ENCODE measurements around the gene SLC25A11.
"Not testable (repeated sequence)": the region's sequence is repeated elsewhere in the genome, so short reads cannot be mapped to it uniquely, and the experiment has no call there.

Gene SLC25A11

DNA sequence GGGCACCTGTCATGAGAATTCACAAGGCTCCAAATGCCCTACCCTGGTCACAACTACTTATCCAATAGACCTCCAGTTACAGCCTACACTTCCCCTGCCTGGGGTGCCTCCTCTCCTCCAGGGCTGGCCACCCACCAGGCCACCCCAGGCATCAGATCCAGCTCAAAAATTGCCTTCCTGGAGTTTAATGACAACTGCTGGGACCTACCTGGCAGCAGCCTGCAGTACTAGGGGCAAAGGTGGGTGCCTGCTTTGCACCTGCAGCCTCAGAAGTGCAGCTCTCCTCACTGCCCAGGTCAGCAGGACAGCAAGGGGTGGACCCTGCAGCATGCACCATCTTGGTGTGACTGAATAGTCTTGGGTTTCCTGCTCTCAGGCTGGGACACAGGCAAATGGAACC is 4.2 kb downstream of the SLC25A11 start:
- TF ChIP-seq, protein P1, sequence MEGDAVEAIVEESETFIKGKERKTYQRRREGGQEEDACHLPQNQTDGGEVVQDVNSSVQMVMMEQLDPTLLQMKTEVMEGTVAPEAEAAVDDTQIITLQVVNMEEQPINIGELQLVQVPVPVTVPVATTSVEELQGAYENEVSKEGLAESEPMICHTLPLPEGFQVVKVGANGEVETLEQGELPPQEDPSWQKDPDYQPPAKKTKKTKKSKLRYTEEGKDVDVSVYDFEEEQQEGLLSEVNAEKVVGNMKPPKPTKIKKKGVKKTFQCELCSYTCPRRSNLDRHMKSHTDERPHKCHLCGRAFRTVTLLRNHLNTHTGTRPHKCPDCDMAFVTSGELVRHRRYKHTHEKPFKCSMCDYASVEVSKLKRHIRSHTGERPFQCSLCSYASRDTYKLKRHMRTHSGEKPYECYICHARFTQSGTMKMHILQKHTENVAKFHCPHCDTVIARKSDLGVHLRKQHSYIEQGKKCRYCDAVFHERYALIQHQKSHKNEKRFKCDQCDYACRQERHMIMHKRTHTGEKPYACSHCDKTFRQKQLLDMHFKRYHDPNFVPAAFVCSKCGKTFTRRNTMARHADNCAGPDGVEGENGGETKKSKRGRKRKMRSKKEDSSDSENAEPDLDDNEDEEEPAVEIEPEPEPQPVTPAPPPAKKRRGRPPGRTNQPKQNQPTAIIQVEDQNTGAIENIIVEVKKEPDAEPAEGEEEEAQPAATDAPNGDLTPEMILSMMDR (conservative IDR thresholded peaks at IDR 0.05) = no peak
- no peak overlapping the region for H3K27ac ChIP-seq

DNA sequence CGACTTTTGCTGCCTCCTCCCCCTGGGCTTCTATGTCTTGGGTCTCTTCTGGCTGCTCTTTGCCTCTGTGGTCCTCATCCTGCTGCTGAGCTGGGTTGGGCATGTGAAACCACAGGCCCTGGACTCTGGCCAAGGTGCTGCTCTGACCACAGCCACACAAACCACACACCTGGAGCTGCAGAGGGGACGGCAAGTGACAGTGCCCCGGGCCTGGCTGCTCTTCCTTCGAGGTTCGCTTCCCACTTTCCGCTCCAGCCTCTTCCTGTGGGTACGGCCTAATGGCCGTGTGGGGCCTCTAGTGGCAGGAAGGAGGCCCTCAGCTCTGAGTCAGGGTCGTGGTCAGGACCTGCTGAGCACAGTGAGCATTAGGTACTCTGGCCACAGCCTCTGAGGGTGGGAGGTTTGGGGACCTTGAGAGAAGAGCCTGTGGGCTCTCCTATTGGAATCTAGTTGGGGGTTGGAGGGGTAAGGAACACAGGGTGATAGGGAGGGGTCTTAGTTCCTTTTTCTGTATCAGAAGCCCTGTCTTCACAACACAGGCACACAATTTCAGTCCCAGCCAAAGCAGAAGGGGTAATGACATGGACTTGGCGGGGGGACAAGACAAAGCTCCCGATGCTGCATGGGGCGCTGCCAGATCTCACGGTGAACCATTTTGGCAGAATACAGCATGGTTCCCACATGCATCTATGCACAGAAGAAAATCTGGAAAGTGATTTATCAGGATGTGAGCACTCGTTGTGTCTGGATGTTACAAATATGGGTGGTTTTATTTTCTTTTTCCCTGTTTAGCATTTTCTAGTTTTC is 5.5 kb downstream of the SLC25A11 start:
- H3K27ac ChIP-seq = no peak overlapping the region
- TF ChIP-seq, protein P1 (conservative IDR thresholded peaks at IDR 0.05) = peak; percentile 19; the same call in 1 of the 2 replicates

DNA sequence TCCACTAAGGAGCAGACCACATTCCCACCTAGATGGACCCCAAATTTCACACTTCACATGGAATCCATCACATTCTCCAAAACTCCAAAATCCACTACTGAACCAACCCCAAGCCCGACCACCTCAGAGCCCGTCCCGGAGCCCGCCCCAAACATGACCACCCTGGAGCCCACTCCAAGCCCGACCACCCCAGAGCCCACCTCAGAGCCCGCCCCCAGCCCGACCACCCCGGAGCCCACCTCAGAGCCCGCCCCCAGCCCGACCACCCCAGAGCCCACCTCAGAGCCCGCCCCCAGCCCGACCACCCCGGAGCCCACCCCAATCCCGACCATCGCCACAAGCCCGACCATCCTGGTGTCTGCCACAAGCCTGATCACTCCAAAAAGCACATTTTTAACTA is 6.2 kb downstream of the SLC25A11 start:
- TF ChIP-seq, protein P1 (conservative IDR thresholded peaks at IDR 0.05) = no peak

DNA sequence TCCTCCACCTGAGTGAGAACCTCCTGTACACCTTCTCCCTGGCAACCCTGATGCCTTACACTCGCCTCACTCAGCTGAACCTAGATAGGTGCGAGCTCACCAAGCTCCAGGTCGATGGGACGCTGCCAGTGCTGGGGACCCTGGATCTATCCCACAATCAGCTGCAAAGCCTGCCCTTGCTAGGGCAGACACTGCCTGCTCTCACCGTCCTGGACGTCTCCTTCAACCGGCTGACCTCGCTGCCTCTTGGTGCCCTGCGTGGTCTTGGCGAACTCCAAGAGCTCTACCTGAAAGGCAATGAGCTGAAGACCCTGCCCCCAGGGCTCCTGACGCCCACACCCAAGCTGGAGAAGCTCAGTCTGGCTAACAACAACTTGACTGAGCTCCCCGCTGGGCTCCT is 7.1 kb downstream of the SLC25A11 start:
- TF ChIP-seq, protein P1 (conservative IDR thresholded peaks at IDR 0.05) = no peak
- no peak overlapping the region for H3K27ac ChIP-seq

More for the DNA sequence above, 6.2 kb downstream of the SLC25A11 start:
- H3K27ac ChIP-seq = no peak overlapping the region

DNA sequence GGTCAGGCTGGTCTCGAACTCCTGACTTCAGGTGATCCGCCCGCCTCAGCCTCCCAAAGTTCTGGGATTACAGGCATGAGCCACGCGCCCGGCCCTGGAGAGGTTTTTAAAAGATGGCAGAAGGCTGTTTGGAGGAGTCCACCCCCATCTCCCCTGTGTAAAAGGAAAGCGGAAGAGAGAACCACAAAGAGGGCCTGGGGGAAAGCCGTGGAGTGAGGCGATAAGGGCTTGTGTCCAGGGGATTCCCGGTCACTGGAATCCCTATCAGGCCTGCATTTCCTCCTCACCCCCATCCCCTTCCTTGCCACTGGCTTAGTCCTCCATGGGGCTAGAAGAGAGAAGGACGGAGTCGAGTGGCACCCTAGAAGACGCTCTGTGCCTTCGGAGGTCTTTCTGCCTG is 7.9 kb downstream of the SLC25A11 start, which contains the start of gene GP1BA:
Gene GP1BA (plus strand): TSS at position 315 of the 400 bp plus-strand sequence. CDS start 328 bp downstream, outside the sequence.
- H3K27ac ChIP-seq = no peak within 1 kb of the TSS
- TF ChIP-seq, protein P1 (conservative IDR thresholded peaks at IDR 0.05) = no peak

DNA sequence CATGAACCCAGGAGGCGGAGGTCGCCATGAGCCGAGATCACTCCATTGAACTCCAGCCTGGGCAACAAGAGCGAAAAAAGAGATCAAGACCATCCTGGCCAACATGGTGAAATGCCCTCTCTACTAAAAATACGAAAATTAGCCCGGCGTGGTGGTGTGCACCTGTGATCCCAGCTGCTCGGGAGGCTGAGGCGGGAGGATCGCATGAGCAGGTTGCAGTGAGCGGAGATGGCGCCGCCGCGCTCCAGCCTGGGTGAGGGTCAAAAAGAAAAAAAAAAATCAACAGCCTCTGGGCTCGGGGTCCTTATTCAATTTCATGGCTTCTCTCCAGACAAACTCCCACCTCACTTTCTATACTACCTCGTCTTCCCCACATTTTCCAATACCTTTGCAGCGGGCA is 11.0 kb downstream of the SLC25A11 start:
- no peak overlapping the region for H3K27ac ChIP-seq
- TF ChIP-seq, protein P1 (conservative IDR thresholded peaks at IDR 0.05) = no peak

DNA sequence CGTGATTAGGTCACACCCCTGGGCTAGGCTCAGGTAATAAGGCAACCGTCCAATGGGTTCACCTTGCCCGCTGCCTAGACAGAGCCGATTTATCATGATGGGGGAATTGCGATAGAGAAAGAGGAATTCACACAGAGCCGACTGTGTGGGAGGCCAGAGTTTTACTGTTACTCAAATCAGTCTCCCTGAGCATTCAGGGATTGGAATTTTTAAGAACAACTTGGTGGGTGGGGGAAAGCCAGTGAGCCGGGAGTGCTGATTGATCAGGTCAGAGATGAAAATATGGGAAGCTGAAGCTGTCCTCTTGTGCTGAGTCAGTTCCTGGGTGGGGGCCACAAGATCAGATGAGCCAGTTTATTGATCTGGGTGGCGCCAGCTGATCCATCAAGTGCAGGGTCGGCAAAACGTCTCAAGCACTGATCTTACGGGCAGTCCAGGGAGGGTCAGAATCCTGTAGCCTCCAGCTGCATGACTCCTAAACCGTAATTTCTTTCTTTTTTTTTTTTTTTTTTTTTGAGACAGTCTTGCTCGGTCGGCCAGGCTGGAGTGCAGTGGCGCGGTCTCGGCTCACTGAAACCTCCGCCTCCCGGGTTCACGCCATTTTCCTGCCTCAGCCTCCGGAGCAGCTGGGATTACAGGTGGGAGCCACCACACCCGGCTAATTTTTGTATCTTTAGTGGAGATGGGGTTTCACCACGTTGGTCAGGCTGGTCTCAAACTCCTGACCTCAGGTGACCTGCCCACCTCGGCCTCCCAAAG is 13.1 kb downstream of the SLC25A11 start:
- H3K27ac ChIP-seq = not testable (repeated sequence)
